Embryonic facial prominence (tissue), 1 donor: ENCODE measurements around the gene PRXL2B.

Experiments used
- DNase-seq: peaks from one replicate; pipeline ENCODE4 v3.0.0-alpha.2; 2016; ENCODE audit errors: extremely low spot score

The PRXL2B gene

DNA sequence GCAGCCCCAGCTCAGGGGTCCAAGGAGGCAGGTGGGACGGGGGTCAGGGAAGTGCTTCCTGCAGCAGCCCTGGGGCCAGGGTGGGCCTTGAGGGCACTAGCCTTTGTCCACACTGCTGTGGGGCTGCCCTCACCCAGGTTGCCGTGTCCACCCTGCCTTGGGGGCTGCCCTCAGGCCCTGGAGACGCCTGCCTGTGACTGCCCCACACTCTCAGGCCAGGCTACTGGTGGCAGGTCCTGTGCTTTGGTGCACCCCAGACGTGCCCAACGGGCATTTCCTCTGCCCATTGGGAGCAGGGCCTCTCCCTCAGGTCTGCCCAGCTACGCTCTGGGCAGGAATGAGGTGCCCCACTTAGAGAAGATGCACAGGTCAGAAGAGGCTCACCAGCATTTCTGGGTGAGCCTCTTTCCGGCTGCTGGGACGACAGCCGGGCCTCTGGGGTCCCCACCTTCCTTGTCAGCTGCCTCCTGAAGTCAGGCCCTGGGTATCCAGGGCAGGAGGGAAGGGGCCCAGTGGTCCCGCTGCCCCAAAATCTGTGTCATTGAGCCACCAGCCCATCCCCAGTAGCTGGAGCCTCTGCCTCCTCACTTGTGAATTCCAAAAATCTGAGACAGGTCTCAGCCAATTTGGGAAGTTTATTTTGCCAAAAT is 48.9 kb downstream of the PRXL2B start:
- DNase-seq, result no peak

DNA sequence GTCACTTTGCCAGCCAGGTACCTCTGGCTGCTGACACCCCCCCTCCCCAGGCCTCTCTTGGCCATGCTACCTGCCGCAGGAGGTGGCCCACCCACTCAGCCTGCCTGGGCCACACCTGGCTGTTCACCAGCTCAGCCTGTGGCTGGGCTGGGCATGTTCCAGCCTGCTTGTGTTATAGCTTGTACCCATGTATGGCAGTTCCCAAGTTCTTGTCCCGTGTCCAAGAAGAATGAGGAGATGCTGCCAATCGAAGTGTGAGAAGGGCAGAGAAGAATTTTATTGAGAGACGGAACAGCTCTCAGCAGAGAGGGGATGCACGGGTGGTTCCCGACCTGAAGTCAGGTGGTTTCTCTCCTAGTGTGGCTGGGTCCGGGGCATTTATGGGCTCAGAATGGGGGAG is 50.2 kb downstream of the PRXL2B start:
- no peak for DNase-seq

DNA sequence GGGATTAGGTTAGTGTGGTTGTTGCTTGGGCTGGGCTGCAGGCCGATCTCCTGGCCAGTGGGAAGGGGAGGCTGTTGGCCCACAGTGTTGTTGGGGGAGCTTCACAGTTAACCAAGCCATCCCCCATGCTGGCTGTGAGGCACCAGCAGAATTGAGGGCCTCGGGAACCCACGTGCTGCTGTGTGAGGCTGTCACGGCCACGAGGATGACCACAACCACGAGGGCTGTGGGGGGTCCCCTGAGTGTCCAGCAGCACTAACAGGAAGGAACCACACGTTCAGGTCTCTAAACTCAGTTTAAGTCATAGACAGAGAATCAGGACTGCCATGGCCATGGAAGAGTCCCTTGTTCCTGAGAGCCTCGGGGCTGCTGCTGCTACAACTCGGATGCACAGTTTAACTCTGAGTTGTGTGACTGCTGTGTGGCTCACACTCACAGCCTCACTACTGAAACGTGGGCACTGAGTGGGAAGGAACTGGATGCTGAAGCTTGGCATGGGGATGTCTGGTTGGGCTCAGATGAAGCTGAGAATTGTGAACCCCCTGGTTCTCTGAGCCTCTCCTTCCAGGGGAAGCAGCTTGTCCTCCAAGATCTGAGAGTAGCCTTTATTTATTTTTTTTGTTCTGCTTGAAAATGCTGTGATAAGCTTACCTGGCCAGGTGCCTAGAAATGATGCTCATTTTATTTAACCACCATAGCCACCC is 51.0 kb downstream of the PRXL2B start:
- DNase-seq, result no peak

DNA sequence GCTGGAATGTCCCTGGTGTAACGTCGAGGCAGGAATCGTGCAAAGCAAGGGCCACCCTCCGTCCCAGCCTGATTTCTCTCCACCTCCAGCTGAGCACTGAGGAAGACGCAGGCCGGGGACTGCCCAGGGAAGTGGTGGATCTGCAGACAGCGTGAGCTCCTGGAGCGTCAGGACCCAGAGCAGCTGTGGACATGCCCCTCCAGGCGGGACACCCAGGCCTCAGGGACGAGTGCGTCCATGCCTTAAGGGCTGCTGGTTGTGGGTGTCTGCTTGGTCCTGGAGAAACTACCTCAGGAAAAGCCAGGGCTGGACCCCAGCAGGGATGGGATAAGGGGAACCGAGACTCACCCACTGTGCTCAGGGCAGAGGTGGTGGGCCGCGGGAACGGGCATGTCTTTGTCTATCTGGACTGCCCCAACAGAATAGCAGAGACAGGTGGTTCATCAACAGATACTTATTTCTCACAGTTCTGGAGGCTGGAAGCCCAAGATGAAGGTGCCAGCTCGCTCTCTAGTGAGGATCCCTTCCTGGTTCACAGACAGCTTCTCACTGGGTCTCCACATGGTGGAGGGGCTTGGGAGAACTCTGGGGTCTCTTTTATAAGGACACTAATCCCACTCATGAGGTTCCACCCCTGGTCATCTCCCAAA is 52.0 kb downstream of the PRXL2B start:
- no peak for DNase-seq

DNA sequence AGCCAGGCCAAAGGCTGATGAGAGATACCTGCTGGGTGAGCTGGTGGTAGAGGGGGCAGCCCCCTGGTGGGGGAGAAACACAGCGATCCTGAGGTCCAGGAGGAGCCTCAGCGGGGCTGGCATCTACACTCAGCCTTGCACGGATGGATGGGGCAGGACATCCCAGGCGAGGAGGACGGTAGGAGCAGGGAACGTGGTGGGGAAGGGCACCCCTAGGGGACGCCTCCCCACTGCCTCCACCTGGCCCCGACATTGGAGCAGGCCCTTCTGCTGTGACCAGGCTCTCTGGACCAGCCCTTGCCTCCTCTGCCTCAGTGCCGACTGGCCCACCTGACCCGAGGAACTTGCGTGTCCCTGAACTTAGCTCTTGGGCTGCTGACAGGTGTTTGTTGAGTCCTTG is 52.6 kb downstream of the PRXL2B start:
- DNase-seq, result no peak

DNA sequence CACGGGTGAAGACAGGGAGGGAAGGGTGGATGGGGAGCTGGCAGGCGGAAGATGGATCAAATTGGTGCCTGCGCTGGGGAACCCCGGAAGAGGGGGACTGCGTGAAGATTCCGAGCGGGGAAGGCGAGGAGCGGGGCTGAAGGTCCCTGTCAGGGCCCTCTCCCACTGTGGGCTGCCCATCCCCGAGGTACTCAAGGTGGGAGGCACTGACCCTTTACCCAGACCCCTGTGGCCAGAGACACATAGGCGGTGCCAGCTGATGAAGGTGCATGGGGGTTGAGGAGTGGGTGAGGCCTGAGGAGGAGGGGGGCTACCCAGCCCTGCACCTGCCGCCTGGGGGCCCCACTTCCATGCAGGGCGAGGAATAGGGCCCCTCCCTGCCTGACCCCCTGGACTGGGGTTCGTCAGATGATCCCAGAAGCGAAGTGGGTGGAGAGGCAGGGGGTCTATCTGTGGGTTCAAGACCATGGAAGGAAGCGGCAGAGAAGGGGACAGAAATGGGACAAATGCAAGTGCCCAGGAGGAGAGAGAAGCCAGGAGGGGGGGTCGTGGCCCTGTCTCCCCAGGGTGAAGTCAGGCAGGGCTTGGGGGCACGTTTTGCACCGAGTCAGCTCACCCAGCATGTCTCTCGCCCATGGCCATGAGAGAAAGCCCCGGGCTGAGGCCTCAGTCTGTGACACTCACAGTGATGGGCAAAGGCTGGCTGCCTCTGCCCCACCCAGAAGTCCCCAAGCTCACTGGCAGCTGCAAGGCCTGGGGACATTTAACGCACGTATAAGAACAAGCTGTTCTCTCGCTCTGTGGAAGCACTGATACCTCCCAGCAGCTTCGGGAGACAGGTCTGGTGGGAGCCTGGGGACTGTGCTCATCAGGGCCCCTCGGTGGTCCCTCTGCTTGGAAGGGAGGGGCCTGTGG is 53.3 kb downstream of the PRXL2B start:
- no peak for DNase-seq

DNA sequence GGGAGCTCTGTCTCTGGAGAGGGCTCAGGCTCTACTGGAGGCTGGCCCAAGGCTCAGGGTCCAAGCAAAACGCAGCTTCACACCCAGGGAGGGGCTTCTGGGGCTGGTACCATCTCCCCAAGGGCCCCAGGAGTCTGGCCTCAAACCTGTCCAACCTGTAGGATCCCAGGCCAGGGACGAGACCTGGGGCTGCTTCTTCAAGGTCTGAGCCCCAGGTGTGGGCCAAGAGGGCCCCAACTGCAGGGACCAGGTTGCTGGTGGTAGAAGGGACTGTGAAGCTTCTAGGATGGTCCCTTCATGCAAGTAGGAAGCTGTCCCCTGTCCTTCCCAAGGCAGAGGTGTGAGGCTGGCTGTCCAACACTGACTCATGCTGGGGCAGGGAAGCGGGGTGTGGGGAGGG is 54.0 kb downstream of the PRXL2B start:
- no peak for DNase-seq
